Neural progenitor cell (in vitro differentiated cells): Measurements from ENCODE around the gene MICA. TPM values are rescaled to one million over a fixed set of nuclear protein-coding genes. Genes with fewer than 3 reads are reported as not detected.

Source experiments
- DNase-seq: peaks from one replicate; pipeline ENCODE4 v3.0.0-alpha.2; 2016; ENCODE audit warnings: low spot score
- H2AFZ ChIP-seq: fragments of 200-600 bp; sonication (generic); replicated peaks from 2 replicates; pipeline ENCODE4 v1.6.1; 2016; ENCODE audit warnings: antibody characterized with exemption
- H3F3A ChIP-seq: fragments of 200-600 bp; sonication (generic); 2 replicates; pipeline ENCODE4 v1.6.1; 2016; ENCODE audit warnings: antibody characterized with exemption, low read depth
- H3K27ac ChIP-seq: fragments of 200-600 bp; sonication (generic); 2 replicates; pipeline ENCODE4 v1.5.1; 2016; ENCODE audit warnings: mild to moderate bottlenecking
- H3K27me3 ChIP-seq: fragments of 200-600 bp; sonication (generic); 2 replicates; pipeline ENCODE4 v1.6.1; 2016; ENCODE audit warnings: mild to moderate bottlenecking, moderate library complexity
- H3K36me3 ChIP-seq: fragments of 200-600 bp; sonication (generic); 2 replicates; pipeline ENCODE4 v1.5.1; 2016
- H3K4me1 ChIP-seq: fragments of 200-600 bp; sonication (generic); 2 replicates; pipeline ENCODE4 v1.6.1; 2016; ENCODE audit warnings: mixed run types
- H3K4me2 ChIP-seq: fragments of 200-600 bp; sonication (generic); 2 replicates; pipeline ENCODE4 v1.6.1; 2016
- H3K4me3 ChIP-seq: fragments of 200-600 bp; sonication (generic); 2 replicates; pipeline ENCODE4 v1.5.1; 2016
- H3K79me2 ChIP-seq: fragments of 200-600 bp; sonication (generic); 2 replicates; pipeline ENCODE4 v1.6.1; 2016; ENCODE audit warnings: low read depth
- H3K9ac ChIP-seq: fragments of 200-600 bp; sonication (generic); 2 replicates; pipeline ENCODE4 v1.6.1; 2016
- H3K9me3 ChIP-seq: fragments of 200-600 bp; sonication (generic); 2 replicates; pipeline ENCODE4 v1.5.1; 2016; ENCODE audit warnings: low read depth
- H4K20me1 ChIP-seq: fragments of 200-600 bp; sonication (generic); 2 replicates; pipeline ENCODE4 v1.6.1; 2016; ENCODE audit warnings: low read depth
- H3K27ac Mint-ChIP-seq: 3 replicates; pipeline ENCODE4 v1.8.0; 2021; ENCODE audit warnings: mixed read lengths
- H3K27me3 Mint-ChIP-seq: 2 replicates; pipeline ENCODE4 v1.8.0; 2022; ENCODE audit warnings: low read depth, mild to moderate bottlenecking, inconsistent platforms, moderate library complexity, mixed read lengths; ENCODE audit not compliant: insufficient read depth
- H3K36me3 Mint-ChIP-seq: 3 replicates; pipeline ENCODE4 v1.8.0; 2021; ENCODE audit warnings: mixed read lengths
- H3K4me1 Mint-ChIP-seq: 3 replicates; pipeline ENCODE4 v1.8.0; 2021; ENCODE audit warnings: mixed read lengths
- H3K4me3 Mint-ChIP-seq: 3 replicates; pipeline ENCODE4 v1.8.0; 2021; ENCODE audit warnings: mild to moderate bottlenecking, moderate library complexity, mixed read lengths
- H3K9me3 Mint-ChIP-seq: 3 replicates; pipeline ENCODE4 v1.8.0; 2020; ENCODE audit warnings: mixed read lengths
- CTCF ChIP-seq: fragments of 200-600 bp; sonication (generic); IDR thresholded peaks from 2 replicates; pipeline ENCODE4 v1.5.1; 2017; ENCODE audit warnings: antibody characterized with exemption, mild to moderate bottlenecking
- EZH2 ChIP-seq: fragments of 200-600 bp; sonication (generic); IDR thresholded peaks from 2 replicates; pipeline ENCODE4 v1.6.1; 2017; ENCODE audit warnings: antibody characterized with exemption, mild to moderate bottlenecking, moderate library complexity
- EZH2phosphoT487 ChIP-seq: fragments of 200-600 bp; sonication (generic); IDR thresholded peaks from 2 replicates; pipeline ENCODE4 v1.6.1; 2017; ENCODE audit warnings: antibody characterized with exemption
- total RNA-seq: library from RNA; depleted of rRNA; stranded (reverse); fragments of >200 nt; gene quantifications from 2 replicates; pipeline ENCODE4 v1.2.3, GENCODE V29; 2015; ENCODE audit warnings: low replicate concordance

MICA gene
- total RNA-seq, 1 donor from 2014 or later: 15.0 TPM

- H3K9ac ChIP-seq: no peak overlapping the region
- no peaks in the 10 kb centered on the region for H3F3A ChIP-seq
- H3K27ac Mint-ChIP-seq: no peak overlapping the region
- H3K27ac ChIP-seq: no peak overlapping the region
- H3K36me3 ChIP-seq: no peaks in the 10 kb centered on the region
- no peaks in the 10 kb centered on the region for H3K79me2 ChIP-seq
- H3K4me2 ChIP-seq: no peak overlapping the region
- no peaks in the 10 kb centered on the region for H3K27me3 ChIP-seq
- no peaks in the 10 kb centered on the region for H3K27me3 Mint-ChIP-seq
- H3K4me1 ChIP-seq: no peaks in the 10 kb centered on the region
- no peak overlapping the region for H3K4me3 ChIP-seq
- H2AFZ ChIP-seq: no peak overlapping the region
- no peaks in the 10 kb centered on the region for H4K20me1 ChIP-seq
- no peaks in the 10 kb centered on the region for H3K9me3 Mint-ChIP-seq
- H3K4me1 Mint-ChIP-seq: peaks cover 3% of the 10 kb centered on the region
- no peaks in the 10 kb centered on the region for H3K9me3 ChIP-seq
- H3K4me3 Mint-ChIP-seq: no peak overlapping the region
- no peak for DNase-seq
- TF ChIP-seq EZH2phosphoT487: no peak
- no peak for TF ChIP-seq EZH2
- TF ChIP-seq CTCF: no peak
- peaks cover 5% of the 10 kb centered on the region for H3K36me3 Mint-ChIP-seq
Observed at GRCh38 chr6:31420546-31420945, 17.2 kb downstream of the MICA start.

GRCh38 chr6:31422587-31422986, 19.2 kb downstream of the MICA start:
- H3K4me3 ChIP-seq: no peak overlapping the region
- H3K27ac ChIP-seq: no peak overlapping the region
- H3K9ac ChIP-seq: no peak overlapping the region
- H4K20me1 ChIP-seq: no peaks in the 10 kb centered on the region
- H3K4me1 ChIP-seq: no peaks in the 10 kb centered on the region
- no peaks in the 10 kb centered on the region for H3K27me3 ChIP-seq
- peaks cover 6% of the 10 kb centered on the region for H3F3A ChIP-seq
- no peak overlapping the region for H2AFZ ChIP-seq
- H3K4me2 ChIP-seq: no peak overlapping the region
- no peak overlapping the region for H3K4me3 Mint-ChIP-seq
- H3K27ac Mint-ChIP-seq: no peak overlapping the region
- no peaks in the 10 kb centered on the region for H3K36me3 Mint-ChIP-seq
- H3K4me1 Mint-ChIP-seq: peaks cover 3% of the 10 kb centered on the region
- no peaks in the 10 kb centered on the region for H3K36me3 ChIP-seq
- no peaks in the 10 kb centered on the region for H3K9me3 Mint-ChIP-seq
- H3K9me3 ChIP-seq: no peaks in the 10 kb centered on the region
- no peaks in the 10 kb centered on the region for H3K27me3 Mint-ChIP-seq
- no peak for DNase-seq
- no peak for TF ChIP-seq EZH2phosphoT487
- no peak for TF ChIP-seq EZH2
- no peak for TF ChIP-seq CTCF
- no peaks in the 10 kb centered on the region for H3K79me2 ChIP-seq

- H3K27ac Mint-ChIP-seq: no peak overlapping the region
- no peaks in the 10 kb centered on the region for H3K36me3 Mint-ChIP-seq
- peaks cover 3% of the 10 kb centered on the region for H3K4me1 Mint-ChIP-seq
- Histone ChIP-seq H4K20me1 (no peaks in the 10 kb centered on the region), H3K79me2 (no peaks in the 10 kb centered on the region), H3K4me2 (no peak overlapping the region), H3K36me3 (no peaks in the 10 kb centered on the region), H3K4me3 (no peak overlapping the region), H3K27ac (no peak overlapping the region), H2AFZ (no peak overlapping the region), H3K27me3 (no peaks in the 10 kb centered on the region), H3K9me3 (no peaks in the 10 kb centered on the region), H3K4me1 (no peaks in the 10 kb centered on the region), H3F3A (peaks cover 6% of the 10 kb centered on the region), H3K9ac (no peak overlapping the region)
- no peak for DNase-seq
- H3K27me3 Mint-ChIP-seq: no peaks in the 10 kb centered on the region
- no peak for TF ChIP-seq EZH2phosphoT487
- no peak for TF ChIP-seq CTCF
- TF ChIP-seq EZH2: no peak
- H3K4me3 Mint-ChIP-seq: no peak overlapping the region
- no peaks in the 10 kb centered on the region for H3K9me3 Mint-ChIP-seq
Observed at GRCh38 chr6:31423550-31423949, 20.2 kb downstream of the MICA start.
